ENCODE results near the gene HOXC6. TPM values are rescaled to one million over a fixed set of nuclear protein-coding genes. Genes with fewer than 3 reads are reported as not detected.

Gene HOXC6
- total RNA-seq, 1 experiment from 2014 or later, result 10.2 TPM

GRCh38 chr12:54030442-54030801 lies 2.2 kb downstream of the HOXC6 start:
- H3K36me3 ChIP-seq (ENCODE audit: control insufficient read depth, insufficient read depth, low read length), result no peaks in the 10 kb centered on the region; the same call in 1 of the 2 replicates
- H3K9me3 ChIP-seq, result no peaks in the 10 kb centered on the region
- H3K4me3 ChIP-seq (ENCODE audit: low read depth, low read length), result no peak overlapping the region
- TF ChIP-seq, protein P1, sequence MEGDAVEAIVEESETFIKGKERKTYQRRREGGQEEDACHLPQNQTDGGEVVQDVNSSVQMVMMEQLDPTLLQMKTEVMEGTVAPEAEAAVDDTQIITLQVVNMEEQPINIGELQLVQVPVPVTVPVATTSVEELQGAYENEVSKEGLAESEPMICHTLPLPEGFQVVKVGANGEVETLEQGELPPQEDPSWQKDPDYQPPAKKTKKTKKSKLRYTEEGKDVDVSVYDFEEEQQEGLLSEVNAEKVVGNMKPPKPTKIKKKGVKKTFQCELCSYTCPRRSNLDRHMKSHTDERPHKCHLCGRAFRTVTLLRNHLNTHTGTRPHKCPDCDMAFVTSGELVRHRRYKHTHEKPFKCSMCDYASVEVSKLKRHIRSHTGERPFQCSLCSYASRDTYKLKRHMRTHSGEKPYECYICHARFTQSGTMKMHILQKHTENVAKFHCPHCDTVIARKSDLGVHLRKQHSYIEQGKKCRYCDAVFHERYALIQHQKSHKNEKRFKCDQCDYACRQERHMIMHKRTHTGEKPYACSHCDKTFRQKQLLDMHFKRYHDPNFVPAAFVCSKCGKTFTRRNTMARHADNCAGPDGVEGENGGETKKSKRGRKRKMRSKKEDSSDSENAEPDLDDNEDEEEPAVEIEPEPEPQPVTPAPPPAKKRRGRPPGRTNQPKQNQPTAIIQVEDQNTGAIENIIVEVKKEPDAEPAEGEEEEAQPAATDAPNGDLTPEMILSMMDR (IDR thresholded peaks at IDR 0.05; ENCODE audit: insufficient read depth in 1 of 2, low read depth in 1 of 2, low read length in 1 of 2, severe bottlenecking in 1 of 2, unreplicated experiment in 1 of 2), result no peak
- peaks cover 8% of the 10 kb centered on the region for H3K36me3 Mint-ChIP-seq (ENCODE audit: insufficient read depth, unreplicated experiment)
- no peaks in the 10 kb centered on the region for H3K27me3 ChIP-seq (replicated peaks; ENCODE audit: control insufficient read depth, insufficient read depth, low read length)
- no peak for DNase-seq
- intact Hi-C loops (cut with micrococcal nuclease; ENCODE audit: unreplicated experiment), result no loop called here
- no peak overlapping the region for H3K27ac Mint-ChIP-seq (ENCODE audit: unreplicated experiment)
- no TSS peak for BruUV-seq (replicated peaks)
- H3K4me3 Mint-ChIP-seq (ENCODE audit: unreplicated experiment), result no peak overlapping the region
- POLR2A ChIA-PET, result no interaction called here
- H3K4me1 ChIP-seq, result peaks cover 9% of the 10 kb centered on the region
- H3K27me3 Mint-ChIP-seq (ENCODE audit: insufficient read depth, unreplicated experiment), result no peaks in the 10 kb centered on the region
- CTCF ChIA-PET, result interaction anchor here (0.9 to 3.8 kb wide), 2 partner anchors 21 to 105 kb away, joined by 7 to 50 read pairs; partner anchors contain the start of gene HOXC8
- peaks cover 18% of the 10 kb centered on the region for H3K4me1 Mint-ChIP-seq (ENCODE audit: low read depth, unreplicated experiment)
- H3K9me3 Mint-ChIP-seq (ENCODE audit: unreplicated experiment), result no peaks in the 10 kb centered on the region

DNA sequence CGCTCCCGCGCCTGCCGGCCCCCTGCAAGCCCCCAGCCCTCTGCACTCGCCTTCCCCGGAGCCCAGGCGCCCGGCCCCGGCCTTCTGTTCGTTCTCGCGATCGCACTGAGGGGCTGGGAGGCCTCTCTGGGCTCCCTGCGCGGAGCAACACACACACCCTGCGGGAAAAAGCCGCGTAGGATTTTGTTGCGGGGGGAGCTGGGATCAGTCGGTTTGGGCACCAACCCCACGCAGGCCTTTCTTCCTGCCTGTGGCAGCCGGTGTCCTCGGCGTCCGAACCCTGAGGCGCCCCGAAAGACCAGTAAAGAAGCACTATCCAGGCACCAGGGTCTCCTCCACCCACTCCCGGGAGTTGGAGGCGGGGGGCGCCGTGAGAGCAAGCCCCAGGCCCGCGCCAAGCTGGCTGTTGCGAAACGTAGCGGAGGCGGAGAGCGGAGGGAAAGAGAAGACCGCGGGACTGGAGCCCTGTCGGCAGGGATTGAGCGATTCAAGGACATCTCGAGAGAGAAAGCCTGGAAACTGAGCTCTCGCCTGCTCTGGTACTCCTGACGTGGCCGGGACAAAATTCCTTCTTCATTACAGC lies 2.7 kb downstream of the HOXC6 start:
- no peak overlapping the region for H3K4me3 ChIP-seq (ENCODE audit: low read depth, low read length)
- no peak for DNase-seq
- H3K27me3 ChIP-seq (replicated peaks; ENCODE audit: control insufficient read depth, insufficient read depth, low read length), result no peaks in the 10 kb centered on the region
- Mint-ChIP-seq H3K4me3 (ENCODE audit: unreplicated experiment) (no peak overlapping the region), H3K4me1 (ENCODE audit: low read depth, unreplicated experiment) (peaks cover 14% of the 10 kb centered on the region), H3K27me3 (ENCODE audit: insufficient read depth, unreplicated experiment) (no peaks in the 10 kb centered on the region), H3K36me3 (ENCODE audit: insufficient read depth, unreplicated experiment) (peaks cover 13% of the 10 kb centered on the region), H3K27ac (ENCODE audit: unreplicated experiment) (no peak overlapping the region), H3K9me3 (ENCODE audit: unreplicated experiment) (no peaks in the 10 kb centered on the region)
- intact Hi-C loops (cut with micrococcal nuclease; ENCODE audit: unreplicated experiment), result no loop called here
- ChIA-PET CTCF (interaction anchor here (0.6 to 3.8 kb wide), 7 partner anchors 20 to 170 kb away, joined by 4 to 67 read pairs (median 7); partner anchors contain the start of gene HOXC8), POLR2A (no interaction called here)
- TF ChIP-seq, protein P1 (IDR thresholded peaks at IDR 0.05; ENCODE audit: insufficient read depth in 1 of 2, low read depth in 1 of 2, low read length in 1 of 2, severe bottlenecking in 1 of 2, unreplicated experiment in 1 of 2), result no peak
- BruUV-seq (replicated peaks), result no TSS peak
- peaks cover 9% of the 10 kb centered on the region for H3K4me1 ChIP-seq
- no peaks in the 10 kb centered on the region; the same call in 1 of the 2 replicates for H3K36me3 ChIP-seq (ENCODE audit: control insufficient read depth, insufficient read depth, low read length)
- H3K9me3 ChIP-seq, result no peaks in the 10 kb centered on the region

- Mint-ChIP-seq H3K4me1 (ENCODE audit: low read depth, unreplicated experiment) (peaks cover 12% of the 10 kb centered on the region), H3K9me3 (ENCODE audit: unreplicated experiment) (no peaks in the 10 kb centered on the region), H3K27ac (ENCODE audit: unreplicated experiment) (no peak overlapping the region), H3K36me3 (ENCODE audit: insufficient read depth, unreplicated experiment) (peaks cover 13% of the 10 kb centered on the region), H3K27me3 (ENCODE audit: insufficient read depth, unreplicated experiment) (no peaks in the 10 kb centered on the region), H3K4me3 (ENCODE audit: unreplicated experiment) (no peak overlapping the region)
- Histone ChIP-seq H3K4me1 (peaks cover 9% of the 10 kb centered on the region), H3K4me3 (ENCODE audit: low read depth, low read length) (no peak overlapping the region), H3K9me3 (no peaks in the 10 kb centered on the region), H3K36me3 (ENCODE audit: control insufficient read depth, insufficient read depth, low read length) (no peaks in the 10 kb centered on the region; the same call in 1 of the 2 replicates), H3K27me3 (replicated peaks; ENCODE audit: control insufficient read depth, insufficient read depth, low read length) (no peaks in the 10 kb centered on the region)
- TF ChIP-seq, protein P1 (IDR thresholded peaks at IDR 0.05; ENCODE audit: insufficient read depth in 1 of 2, low read depth in 1 of 2, low read length in 1 of 2, severe bottlenecking in 1 of 2, unreplicated experiment in 1 of 2), result no peak
- ChIA-PET POLR2A (interaction anchor here (1.1 kb wide), 1 partner anchor 160 kb away, joined by 3 read pairs; no protein-coding TSS in a partner anchor), CTCF (interaction anchor here (0.6 to 3.8 kb wide), 7 partner anchors 20 to 170 kb away, joined by 4 to 67 read pairs (median 25); no protein-coding TSS in a partner anchor)
- intact Hi-C loops (cut with micrococcal nuclease; ENCODE audit: unreplicated experiment), result no loop called here
- no peak for DNase-seq
- BruUV-seq (replicated peaks), result no TSS peak
These were observed 3.2 kb downstream of the HOXC6 start for GRCh38 chr12:54031480-54031879.
